Adrenal gland (tissue), 12 donors: ENCODE results near the gene PSIP1. TPM values are rescaled to one million over a fixed set of nuclear protein-coding genes. Genes with fewer than 3 reads are reported as not detected.

Experiments used
- DNase-seq, 7 donors: peaks; one replicate each; pipeline ENCODE4 v3.0.0-alpha.2; 2019 to 2020
- H3K27ac ChIP-seq, 5 donors: fragments of 200-600 bp; sonication (generic) in 4 of 5; 1 replicate in 3 of 5; 2 replicates in 2 of 5; pipeline versions ENCODE4 v1.5.1 to v1.8.0; 2016 to 2020; ENCODE audit warnings: mild to moderate bottlenecking in 1 of 5
- H3K27me3 ChIP-seq: fragments of 200-600 bp; 2 replicates; pipeline ENCODE4 v1.8.0; 2021
- H3K36me3 ChIP-seq, 2 donors: fragments of 200-600 bp; replicated peaks in 1 of 2; 1 replicate in 1 of 2; 2 replicates in 1 of 2; pipeline versions ENCODE4 v1.5.1 to v1.8.0; 2018 to 2022
- H3K4me1 ChIP-seq, 2 donors: fragments of 200-600 bp; replicated peaks in 1 of 2; 1 replicate in 1 of 2; 2 replicates in 1 of 2; pipeline versions ENCODE4 v1.5.1 to v1.8.0; 2018 to 2021
- H3K4me3 ChIP-seq, 4 donors: fragments of 200-600 bp; sonication (generic) in 3 of 4; one replicate each; pipeline ENCODE4 v1.5.1; 2016 to 2018
- H3K9me3 ChIP-seq, 3 donors: fragments of 200-600 bp; sonication (generic) in 1 of 3; replicated peaks in 1 of 3; 1 replicate in 2 of 3; 2 replicates in 1 of 3; pipeline versions ENCODE4 v1.5.1 to v1.8.0; 2016 to 2021
- CTCF ChIP-seq, 6 experiments: fragments of 450-650 bp in 4 of 6; fragments of 200-600 bp in 2 of 6; sonication (generic) in 1 of 6; IDR thresholded peaks; 1 replicate in 5 of 6; 2 replicates in 1 of 6; pipeline versions ENCODE4 v1.5.1 to v1.8.0; 2016 to 2021; ENCODE audit warnings: antibody characterized with exemption in 6 of 6, mild to moderate bottlenecking in 2 of 6, moderate library complexity in 1 of 6
- POLR2A ChIP-seq, 2 donors: fragments of 450-650 bp; IDR thresholded peaks; one replicate each; pipeline ENCODE4 v1.6.1; 2017; ENCODE audit warnings: antibody characterized with exemption in 2 of 2, mild to moderate bottlenecking in 2 of 2, moderate library complexity in 1 of 2
- WGBS, 4 donors: extraction: QIAGEN DNeasy Blood & Tissue Kit in 2 of 4; methylation state at CpG; one replicate each; pipeline versions ENCODE4 v1.1.5 to v1.1.7; 2013 to 2017; 5-methylcytosine and 5-hydroxymethylcytosine counted together
- intact Hi-C, 2 donors: fragments of 100-400 bp; cut with DNase I; formaldehyde crosslinking; loops; one replicate each; pipeline versions ENCODE4 v1.14.1 to v1.15.0; 2022 to 2023
- polyA plus RNA-seq, 3 donors: library from polyadenylated mRNA; stranded (reverse); fragments of 200-250 nt in 2 of 3; fragments of 350-450 nt in 1 of 3; fragmentation: Illumina TruSeq in 1 of 3; extraction: RNeasy Lipid Tissue Mini Kit (QIAGEN cat#74804) in 1 of 3; gene quantifications; one replicate each; pipeline ENCODE4 v1.2.3, GENCODE V29; 2013 to 2014
- total RNA-seq, 9 donors: library from RNA; depleted of rRNA in 4 of 9; stranded (reverse); fragments of >200 nt in 4 of 9; fragments of 120-200 nt in 1 of 9; fragmentation: NEBNext Ultra II Directional in 1 of 9; extraction: Animal tissue kit (Norgen Biotek cat#: 25700) in 1 of 9; gene quantifications; one replicate each; pipeline versions ENCODE4 v1.1.0 to v1.2.4, GENCODE V29; 2013 to 2023
- donor health status: healthy with polysubstance abuse.
- donor health status: Bipolar disorder and iron deficiency.
- donor health status: DM: yes; HTN: yes; CAD: no.
- donor health status: DM: no; HTN: no; CAD: no.
- donor health status: DM: no; HTN: no; CAD: no.
- donor health status: DM: yes; HTN: yes; CAD: no.

Gene PSIP1
- total and polyA plus RNA-seq, 12 donors: 25.0 to 132 (median 40.3) TPM

GRCh38 chr9:15549611-15550010 is 38.8 kb upstream of the PSIP1 start:
- DNase-seq: no peak
- H3K4me1 ChIP-seq: peaks cover 0 to 7% of the 10 kb centered on the region in 2 donors
- WGBS, 4 donors: 90 to 97% (median 95%) methylated on average over 2 of the region's 2 CpGs
- H3K27me3 ChIP-seq: no peaks in the 10 kb centered on the region
- H3K27ac ChIP-seq: no peak overlapping the region
- H3K9me3 ChIP-seq: no peaks in the 10 kb centered on the region
- TF ChIP-seq CTCF (IDR thresholded peaks at IDR 0.05) (no peak), POLR2A (IDR thresholded peaks at IDR 0.05) (no peak)
- intact Hi-C loops: no loop called here
- H3K36me3 ChIP-seq: no peaks in the 10 kb centered on the region
- H3K4me3 ChIP-seq: no peak overlapping the region

- no peaks in the 10 kb centered on the region for H3K9me3 ChIP-seq
- TF ChIP-seq POLR2A (IDR thresholded peaks at IDR 0.05): no peak
- TF ChIP-seq CTCF (IDR thresholded peaks at IDR 0.05): no peak
- H3K4me3 ChIP-seq: no peak overlapping the region
- H3K27ac ChIP-seq: no peak overlapping the region
- no peaks in the 10 kb centered on the region for H3K4me1 ChIP-seq
- intact Hi-C loops: no loop called here
- WGBS, 4 donors: 83 to 93% (median 86%) methylated on average over 4 of the region's 4 CpGs
- DNase-seq: no peak
- peaks cover 5% of the 10 kb centered on the region for H3K27me3 ChIP-seq
- no peaks in the 10 kb centered on the region for H3K36me3 ChIP-seq
Observed at GRCh38 chr9:15543047-15543813, 32.5 kb upstream of the PSIP1 start.

- Histone ChIP-seq H3K4me3 (no peak overlapping the region), H3K27ac (no peak overlapping the region), H3K4me1 (no peaks in the 10 kb centered on the region), H3K27me3 (peaks cover 5% of the 10 kb centered on the region), H3K36me3 (no peaks in the 10 kb centered on the region), H3K9me3 (no peaks in the 10 kb centered on the region)
- intact Hi-C loops: no loop called here
- WGBS, 4 donors: 82 to 100% (median 88%) methylated on average over 1 to 2 of the region's 2 CpGs
- no peak for TF ChIP-seq POLR2A (IDR thresholded peaks at IDR 0.05)
- no peak for TF ChIP-seq CTCF (IDR thresholded peaks at IDR 0.05)
- no peak for DNase-seq
Observed at GRCh38 chr9:15542624-15543023, 31.9 kb upstream of the PSIP1 start.

GRCh38 chr9:15541872-15542271 is 31.1 kb upstream of the PSIP1 start:
- H3K9me3 ChIP-seq: no peaks in the 10 kb centered on the region
- H3K27ac ChIP-seq: no peak overlapping the region
- intact Hi-C loops: no loop called here
- no peak overlapping the region for H3K4me3 ChIP-seq
- H3K36me3 ChIP-seq: no peaks in the 10 kb centered on the region
- DNase-seq: no peak
- TF ChIP-seq POLR2A (IDR thresholded peaks at IDR 0.05) (no peak), CTCF (IDR thresholded peaks at IDR 0.05) (no peak)
- peaks cover 5% of the 10 kb centered on the region for H3K27me3 ChIP-seq
- H3K4me1 ChIP-seq: no peaks in the 10 kb centered on the region
- WGBS, 4 donors: 24 to 34% (median 27%) methylated on average over 2 of the region's 2 CpGs
